MM.1S (cell line): Measurements from ENCODE around the gene BRD3OS.

Source experiments
- EZH2 ChIP-seq: fragments of 300-600 bp; sonication (generic); optimal IDR thresholded peaks from 2 replicates; pipeline ENCODE3; 2017; ENCODE audit warnings: low read depth, mild to moderate bottlenecking, antibody characterized with exemption, low read length, mixed read lengths
- EZH2phosphoT487 ChIP-seq: fragments of 300-600 bp; sonication (generic); IDR thresholded peaks from 2 replicates; pipeline ENCODE4 v1.6.1; 2018; ENCODE audit warnings: antibody characterized with exemption, low read length
- TF ChIP-seq, protein P1 (sequence below): fragments of 300-600 bp; sonication (generic); IDR thresholded peaks from 2 replicates; pipeline ENCODE4 v1.5.1; 2016; ENCODE audit warnings: antibody characterized with exemption, low read length, mixed read lengths

DNA sequence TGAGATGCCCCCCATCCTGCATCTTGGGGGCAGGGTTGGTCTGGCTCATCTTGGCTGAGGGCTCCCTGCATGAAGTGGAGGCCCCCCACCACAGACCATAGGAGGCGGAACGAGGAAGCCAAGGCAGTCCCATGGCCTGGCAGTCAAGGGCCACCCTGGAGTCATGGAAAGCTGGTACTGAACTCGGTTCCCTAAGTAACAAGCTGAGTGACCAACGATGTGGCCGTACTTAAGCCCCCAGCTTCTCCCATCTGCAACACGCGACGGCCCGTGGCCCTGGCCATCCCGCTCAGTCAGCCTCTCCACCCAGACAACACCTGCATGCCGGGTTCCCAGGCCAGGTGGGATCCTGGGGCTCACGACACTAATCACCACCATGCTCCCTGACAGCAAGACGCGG, 25.4 kb downstream of the BRD3OS start:
- TF ChIP-seq, protein P1, sequence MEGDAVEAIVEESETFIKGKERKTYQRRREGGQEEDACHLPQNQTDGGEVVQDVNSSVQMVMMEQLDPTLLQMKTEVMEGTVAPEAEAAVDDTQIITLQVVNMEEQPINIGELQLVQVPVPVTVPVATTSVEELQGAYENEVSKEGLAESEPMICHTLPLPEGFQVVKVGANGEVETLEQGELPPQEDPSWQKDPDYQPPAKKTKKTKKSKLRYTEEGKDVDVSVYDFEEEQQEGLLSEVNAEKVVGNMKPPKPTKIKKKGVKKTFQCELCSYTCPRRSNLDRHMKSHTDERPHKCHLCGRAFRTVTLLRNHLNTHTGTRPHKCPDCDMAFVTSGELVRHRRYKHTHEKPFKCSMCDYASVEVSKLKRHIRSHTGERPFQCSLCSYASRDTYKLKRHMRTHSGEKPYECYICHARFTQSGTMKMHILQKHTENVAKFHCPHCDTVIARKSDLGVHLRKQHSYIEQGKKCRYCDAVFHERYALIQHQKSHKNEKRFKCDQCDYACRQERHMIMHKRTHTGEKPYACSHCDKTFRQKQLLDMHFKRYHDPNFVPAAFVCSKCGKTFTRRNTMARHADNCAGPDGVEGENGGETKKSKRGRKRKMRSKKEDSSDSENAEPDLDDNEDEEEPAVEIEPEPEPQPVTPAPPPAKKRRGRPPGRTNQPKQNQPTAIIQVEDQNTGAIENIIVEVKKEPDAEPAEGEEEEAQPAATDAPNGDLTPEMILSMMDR = no peak
- TF ChIP-seq EZH2 (no peak), EZH2phosphoT487 (no peak)
